Activated CD4-positive, alpha-beta memory T cell treated with anti-CD3 and anti-CD28 coated beads for 36 hours (primary cell): ENCODE data around the gene RNF13. TPM values are rescaled to one million over a fixed set of nuclear protein-coding genes. Genes with fewer than 3 reads are reported as not detected.

Experiments used
- CTCF ChIA-PET: fragments of 350-600 bp; sonication (Branson Sonifier 250); formaldehyde crosslinking; loops from one replicate; lab custom pipeline; 2021; ENCODE audit warnings: antibody characterized with exemption, inconsistent platforms; lab: Charles Lee
- POLR2A ChIA-PET: fragments of 350-600 bp; sonication (Branson Sonifier 250); formaldehyde crosslinking; loops from one replicate; lab custom pipeline; 2021; ENCODE audit warnings: antibody characterized with exemption; lab: Charles Lee
- DNase-seq: peaks from one replicate; pipeline ENCODE4 v3.0.0-alpha.2; 2020
- H3K27ac Mint-ChIP-seq: one replicate; pipeline ENCODE4 v1.8.0; 2021; ENCODE audit warnings: mixed read lengths
- H3K27me3 Mint-ChIP-seq: one replicate; pipeline ENCODE4 v1.8.0; 2021; ENCODE audit warnings: mixed read lengths
- H3K36me3 Mint-ChIP-seq: one replicate; pipeline ENCODE4 v1.8.0; 2021; ENCODE audit warnings: mixed read lengths
- H3K4me1 Mint-ChIP-seq: one replicate; pipeline ENCODE4 v1.8.0; 2021; ENCODE audit warnings: low read depth, mixed read lengths
- H3K4me3 Mint-ChIP-seq: one replicate; pipeline ENCODE4 v1.8.0; 2021; ENCODE audit warnings: mild to moderate bottlenecking, mixed read lengths
- H3K9me3 Mint-ChIP-seq: one replicate; pipeline ENCODE4 v1.8.0; 2021; ENCODE audit warnings: mixed read lengths
- intact Hi-C: fragments of 100-400 bp; cut with micrococcal nuclease; formaldehyde crosslinking; loops from one replicate; pipeline ENCODE4 v1.15.1; 2023
- total RNA-seq, 2 experiments: library from RNA; stranded (reverse); gene quantifications; one replicate each; pipeline ENCODE4 v1.2.3, GENCODE V29; 2021

RNF13 gene
- 10 to 100 TPM; 29.4 to 31.5 TPM for total RNA-seq

GRCh38 chr3:149812606-149813366 is at the start of gene RNF13:
Gene RNF13, plus strand, starts transcription at chr3:149813215. Its CDS starts 32,812 bp downstream, at chr3:149846027.
- intact Hi-C loops: loop anchor here (1.0 to 2.0 kb wide), 5 partner anchors 60 to 596 kb away; partner anchors contain the start of genes COMMD2, PFN2 and TSC22D2
- ChIA-PET POLR2A (interaction anchor here (1.0 to 1.3 kb wide), 2 partner anchors 10 to 61 kb away, joined by 3 to 4 read pairs; no protein-coding TSS in a partner anchor), CTCF (no interaction called here)
- Mint-ChIP-seq H3K4me1 (peaks cover 41% of the 10 kb centered on the region), H3K36me3 (peaks cover 3% of the 10 kb centered on the region), H3K4me3 (peak within 1 kb of the TSS; percentile 90), H3K27ac (peak within 1 kb of the TSS; percentile 98), H3K9me3 (no peaks in the 10 kb centered on the region), H3K27me3 (peaks cover 3% of the 10 kb centered on the region)
- DNase-seq: peak; percentile 95

DNA sequence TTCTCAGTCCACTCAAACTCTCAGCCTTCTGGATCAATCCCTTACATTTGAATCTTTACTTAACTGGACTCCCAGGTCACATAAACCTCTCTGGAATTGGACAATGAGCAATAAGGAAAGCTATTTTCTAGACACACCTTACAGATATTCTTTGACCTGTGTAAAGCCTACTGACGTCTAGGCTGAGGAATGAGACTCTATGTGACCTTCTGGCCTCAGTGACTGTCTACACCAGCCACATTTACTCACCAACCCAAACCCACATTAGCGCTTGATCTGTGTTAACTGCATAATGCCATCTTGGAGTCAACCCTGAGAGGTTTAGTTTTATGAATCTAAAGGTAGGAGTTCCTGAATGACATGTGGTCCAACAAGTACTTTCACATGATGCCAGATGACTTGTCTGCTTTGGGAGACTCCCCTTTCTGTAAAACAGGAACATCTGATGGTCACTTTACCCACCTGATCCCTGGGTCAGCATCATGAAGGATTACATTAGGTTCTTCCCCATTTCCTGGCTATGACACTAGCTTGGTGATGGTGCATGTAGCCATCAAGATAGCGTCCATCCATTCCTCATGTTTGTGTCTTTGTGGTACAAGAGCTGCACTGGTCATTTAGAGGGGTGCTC is 49.3 kb upstream of the RNF13 start:
- intact Hi-C loops: no loop called here
- CTCF ChIA-PET: interaction anchor here (0.6 to 1.8 kb wide), 3 partner anchors 8 to 195 kb away, joined by 3 to 5 read pairs (median 4); no protein-coding TSS in a partner anchor

GRCh38 chr3:149764302-149764701 is 48.7 kb upstream of the RNF13 start:
- intact Hi-C loops: no loop called here
- POLR2A ChIA-PET: no interaction called here
- H3K4me1 Mint-ChIP-seq: no peaks in the 10 kb centered on the region

More for the DNA sequence above, 49.3 kb upstream of the RNF13 start:
- Mint-ChIP-seq H3K36me3 (no peaks in the 10 kb centered on the region), H3K27ac (no peak overlapping the region), H3K9me3 (no peaks in the 10 kb centered on the region), H3K4me3 (no peak overlapping the region), H3K4me1 (no peaks in the 10 kb centered on the region), H3K27me3 (peaks cover 23% of the 10 kb centered on the region)
- POLR2A ChIA-PET: interaction anchor here (1.3 kb wide), 1 partner anchor 11 kb away, joined by 3 read pairs; no protein-coding TSS in a partner anchor
- no peak for DNase-seq

DNA sequence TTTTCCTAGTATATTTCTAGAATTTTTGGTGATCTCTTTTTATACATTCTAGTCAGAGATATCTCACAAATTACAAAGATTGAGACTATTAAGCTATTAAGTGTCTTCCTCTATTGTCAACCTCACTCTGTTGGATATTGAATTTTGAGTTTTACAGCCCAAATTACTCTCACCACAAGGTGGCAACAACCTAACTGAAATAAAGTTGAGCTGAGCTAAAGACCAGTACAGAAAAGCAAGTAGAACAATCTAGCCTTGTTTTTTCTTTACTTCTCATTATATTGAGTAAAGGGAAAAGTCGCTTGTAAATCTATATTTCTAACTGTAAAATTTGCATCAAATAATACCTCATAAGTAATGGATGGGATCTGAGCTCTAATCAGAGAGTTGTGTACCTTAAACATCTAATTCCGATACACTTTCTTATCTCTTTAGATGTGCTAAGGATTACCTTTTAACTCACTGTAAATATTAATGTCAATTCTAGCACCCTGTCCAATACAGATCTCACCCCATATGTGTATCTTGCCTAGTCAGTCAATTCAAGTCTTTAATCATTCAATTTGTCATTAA is 47.2 kb upstream of the RNF13 start:
- Mint-ChIP-seq H3K27ac (no peak overlapping the region), H3K4me1 (no peaks in the 10 kb centered on the region), H3K9me3 (no peaks in the 10 kb centered on the region), H3K27me3 (peaks cover 18% of the 10 kb centered on the region), H3K4me3 (no peak overlapping the region), H3K36me3 (no peaks in the 10 kb centered on the region)
- ChIA-PET POLR2A (no interaction called here), CTCF (interaction anchor here (0.9 to 2.0 kb wide), 5 partner anchors 12 to 272 kb away, joined by 3 to 8 read pairs (median 4); partner anchors contain the start of gene COMMD2)
- intact Hi-C loops: no loop called here
- DNase-seq: no peak

More at GRCh38 chr3:149764302-149764701, 48.7 kb upstream of the RNF13 start:
- H3K27me3 Mint-ChIP-seq: peaks cover 21% of the 10 kb centered on the region
- H3K27ac Mint-ChIP-seq: no peak overlapping the region
- CTCF ChIA-PET: no interaction called here
- no peaks in the 10 kb centered on the region for H3K36me3 Mint-ChIP-seq
- no peak for DNase-seq
- H3K4me3 Mint-ChIP-seq: no peak overlapping the region
- no peaks in the 10 kb centered on the region for H3K9me3 Mint-ChIP-seq

GRCh38 chr3:149767720-149768119 is 45.3 kb upstream of the RNF13 start:
- Mint-ChIP-seq H3K4me1 (no peaks in the 10 kb centered on the region), H3K27ac (no peak overlapping the region)
- intact Hi-C loops: no loop called here

GRCh38 chr3:149768704-149769103 is 44.3 kb upstream of the RNF13 start:
- H3K27ac Mint-ChIP-seq: no peak overlapping the region
- peaks cover 20% of the 10 kb centered on the region for H3K27me3 Mint-ChIP-seq
- no peaks in the 10 kb centered on the region for H3K9me3 Mint-ChIP-seq
- DNase-seq: no peak
- no peak overlapping the region for H3K4me3 Mint-ChIP-seq
- CTCF ChIA-PET: interaction anchor here (4.1 to 6.0 kb wide), 2 partner anchors 40 to 198 kb away, joined by 26 to 100 read pairs; no protein-coding TSS in a partner anchor
- intact Hi-C loops: no loop called here
- no peaks in the 10 kb centered on the region for H3K4me1 Mint-ChIP-seq
- no peaks in the 10 kb centered on the region for H3K36me3 Mint-ChIP-seq
- POLR2A ChIA-PET: no interaction called here

More at GRCh38 chr3:149767720-149768119, 45.3 kb upstream of the RNF13 start:
- Mint-ChIP-seq H3K9me3 (no peaks in the 10 kb centered on the region), H3K4me3 (no peak overlapping the region), H3K36me3 (no peaks in the 10 kb centered on the region), H3K27me3 (peaks cover 20% of the 10 kb centered on the region)
- DNase-seq: no peak
- CTCF ChIA-PET: interaction anchor here (1.1 to 1.6 kb wide), 3 partner anchors 40 to 237 kb away, joined by 3 to 9 read pairs (median 5); no protein-coding TSS in a partner anchor
- POLR2A ChIA-PET: no interaction called here

GRCh38 chr3:149770246-149770645 is 42.8 kb upstream of the RNF13 start:
- intact Hi-C loops: loop anchor here (5.0 kb wide), 1 partner anchor 238 kb away; no protein-coding TSS in a partner anchor
- CTCF ChIA-PET: interaction anchor here (1.1 to 6.0 kb wide), 11 partner anchors 8 to 276 kb away, joined by 3 to 100 read pairs (median 9); partner anchors contain the start of gene COMMD2

DNA sequence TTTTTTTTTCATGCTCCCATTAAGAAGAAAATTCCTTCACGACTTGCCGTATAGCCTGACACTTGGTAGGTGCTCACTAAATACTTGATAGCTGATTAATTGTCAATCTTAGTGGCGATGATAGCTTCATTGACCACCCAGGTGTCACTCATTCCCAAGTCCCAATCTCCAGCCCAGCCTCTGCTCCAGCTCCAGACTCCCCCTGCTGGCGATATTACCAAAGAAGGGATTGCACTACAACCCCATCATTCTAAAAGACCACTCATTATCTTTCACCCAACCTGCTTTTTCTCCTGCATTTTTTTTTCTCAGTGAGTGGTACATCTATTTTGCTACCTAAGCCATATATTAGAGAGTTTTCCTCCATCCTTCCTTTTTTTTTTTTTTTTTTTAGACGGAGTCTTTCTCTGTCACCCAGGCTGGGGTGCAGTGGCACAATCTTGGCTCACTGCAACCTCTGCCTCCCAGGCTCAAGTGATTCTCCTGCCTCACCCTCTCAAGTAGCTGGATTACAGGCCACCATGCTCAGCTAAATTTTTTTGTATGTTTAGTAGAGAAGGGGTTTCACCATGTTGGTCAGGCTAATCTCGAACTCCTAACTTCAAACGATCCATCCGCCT is 41.3 kb upstream of the RNF13 start:
- ChIA-PET CTCF (interaction anchor here (0.6 to 6.0 kb wide), 35 partner anchors 8 to 722 kb away, joined by 3 to 100 read pairs (median 4); partner anchors contain the start of gene COMMD2), POLR2A (no interaction called here)
- intact Hi-C loops: loop anchor here (1.0 to 5.0 kb wide), 3 partner anchors 202 to 259 kb away; no protein-coding TSS in a partner anchor

More at GRCh38 chr3:149770246-149770645, 42.8 kb upstream of the RNF13 start:
- POLR2A ChIA-PET: no interaction called here
- DNase-seq: no peak
- no peaks in the 10 kb centered on the region for H3K4me1 Mint-ChIP-seq
- H3K27me3 Mint-ChIP-seq: peaks cover 14% of the 10 kb centered on the region
- no peak overlapping the region for H3K4me3 Mint-ChIP-seq
- no peaks in the 10 kb centered on the region for H3K9me3 Mint-ChIP-seq
- no peak overlapping the region for H3K27ac Mint-ChIP-seq
- H3K36me3 Mint-ChIP-seq: no peaks in the 10 kb centered on the region

GRCh38 chr3:149772861-149773260 is 40.2 kb upstream of the RNF13 start:
- no peaks in the 10 kb centered on the region for H3K36me3 Mint-ChIP-seq
- no peak for DNase-seq
- no peaks in the 10 kb centered on the region for H3K9me3 Mint-ChIP-seq
- H3K4me3 Mint-ChIP-seq: no peak overlapping the region
- ChIA-PET CTCF (interaction anchor here (0.9 to 6.0 kb wide), 9 partner anchors 9 to 282 kb away, joined by 3 to 100 read pairs (median 9); partner anchors contain the start of gene COMMD2), POLR2A (no interaction called here)
- intact Hi-C loops: loop anchor here (5.0 kb wide), 1 partner anchor 241 kb away; no protein-coding TSS in a partner anchor
- H3K27me3 Mint-ChIP-seq: peaks cover 12% of the 10 kb centered on the region
- H3K27ac Mint-ChIP-seq: no peak overlapping the region
- no peaks in the 10 kb centered on the region for H3K4me1 Mint-ChIP-seq

More for the DNA sequence above, 41.3 kb upstream of the RNF13 start:
- DNase-seq: peak; percentile 45
- H3K9me3 Mint-ChIP-seq: no peaks in the 10 kb centered on the region
- no peaks in the 10 kb centered on the region for H3K4me1 Mint-ChIP-seq
- peaks cover 14% of the 10 kb centered on the region for H3K27me3 Mint-ChIP-seq
- H3K36me3 Mint-ChIP-seq: no peaks in the 10 kb centered on the region
- no peak overlapping the region for H3K27ac Mint-ChIP-seq
- H3K4me3 Mint-ChIP-seq: no peak overlapping the region

DNA sequence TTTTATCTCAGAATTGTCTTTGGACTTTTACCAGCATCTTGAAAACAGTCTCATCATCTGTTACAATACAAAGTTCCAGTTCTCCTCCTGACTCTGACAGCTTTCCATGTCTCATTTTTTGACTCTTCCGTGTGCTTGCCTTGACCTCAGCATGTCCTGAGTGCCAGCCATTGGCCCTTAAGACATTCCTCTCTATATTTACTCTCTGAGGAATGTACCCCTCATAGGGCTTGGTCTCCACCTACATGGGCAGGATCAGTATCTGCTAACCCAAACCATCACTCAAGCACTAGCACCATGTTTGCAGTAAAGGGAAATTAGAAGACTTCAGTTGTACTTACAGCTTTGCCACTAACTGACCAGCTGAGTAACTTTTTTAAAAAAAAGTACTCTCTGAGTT is 36.8 kb upstream of the RNF13 start:
- H3K4me1 Mint-ChIP-seq: no peaks in the 10 kb centered on the region
- H3K9me3 Mint-ChIP-seq: no peaks in the 10 kb centered on the region
- POLR2A ChIA-PET: interaction anchor here (0.7 kb wide), 1 partner anchor 148 kb away, joined by 3 read pairs; no protein-coding TSS in a partner anchor
- DNase-seq: no peak
- H3K27me3 Mint-ChIP-seq: peaks cover 9% of the 10 kb centered on the region
- CTCF ChIA-PET: interaction anchor here (0.6 to 2.4 kb wide), 4 partner anchors 32 to 207 kb away, joined by 3 to 7 read pairs (median 4); no protein-coding TSS in a partner anchor
- no peaks in the 10 kb centered on the region for H3K36me3 Mint-ChIP-seq
- H3K27ac Mint-ChIP-seq: no peak overlapping the region
- intact Hi-C loops: no loop called here
- no peak overlapping the region for H3K4me3 Mint-ChIP-seq
